Calu3 (cell line): ENCODE data around the gene AEN. TPM values are rescaled to one million over a fixed set of nuclear protein-coding genes. Genes with fewer than 3 reads are reported as not detected.

ENCODE experiments used
- BruUV-seq: library from RNA; stranded (reverse); fragments of 400-500 nt; replicated peaks from 2 replicates; lab custom pipeline; 2021; lab: Mats Ljungman, UMichigan
- CTCF ChIA-PET: fragments of 300-600 bp; sonication (Branson Sonifier 250); formaldehyde crosslinking; loops from one replicate; lab custom pipeline; 2022; ENCODE audit warnings: antibody characterized with exemption; lab: Charles Lee
- DNase-seq: peaks from one replicate; pipeline ENCODE4 v3.0.0; 2022
- H3K27ac Mint-ChIP-seq: one replicate; pipeline ENCODE4 v1.8.0; 2022; ENCODE audit warnings: mixed read lengths; ENCODE audit not compliant: unreplicated experiment
- H3K27me3 Mint-ChIP-seq: one replicate; pipeline ENCODE4 v1.8.0; 2022; ENCODE audit warnings: mixed read lengths; ENCODE audit not compliant: unreplicated experiment
- H3K36me3 Mint-ChIP-seq: one replicate; pipeline ENCODE4 v1.8.0; 2022; ENCODE audit warnings: mild to moderate bottlenecking, moderate library complexity, mixed read lengths; ENCODE audit not compliant: insufficient read depth, unreplicated experiment
- H3K4me1 Mint-ChIP-seq: one replicate; pipeline ENCODE4 v1.8.0; 2022; ENCODE audit warnings: mild to moderate bottlenecking, low read depth, mixed read lengths; ENCODE audit not compliant: unreplicated experiment
- H3K4me3 Mint-ChIP-seq: one replicate; pipeline ENCODE4 v1.8.0; 2022; ENCODE audit warnings: mild to moderate bottlenecking, low read depth, moderate library complexity, mixed read lengths; ENCODE audit not compliant: unreplicated experiment
- H3K9me3 Mint-ChIP-seq: one replicate; pipeline ENCODE4 v1.8.0; 2022; ENCODE audit warnings: low read depth, mixed read lengths; ENCODE audit not compliant: unreplicated experiment
- CTCF ChIP-seq: fragments of 200-600 bp; IDR thresholded peaks from one replicate; pipeline ENCODE4 v1.8.0; 2022; ENCODE audit warnings: antibody characterized with exemption; ENCODE audit not compliant: unreplicated experiment
- intact Hi-C: fragments of 100-400 bp; cut with micrococcal nuclease; formaldehyde crosslinking; loops from one replicate; pipeline ENCODE4 v1.10.0; 2022; ENCODE audit not compliant: unreplicated experiment
- total RNA-seq: library from RNA; stranded (reverse); gene quantifications from 2 replicates; pipeline ENCODE4 v1.2.3, GENCODE V29; 2022

The AEN gene
- total RNA-seq, 1 experiment from 2014 or later: 34.9 TPM

GRCh38 chr15:88606070-88606794 is 14.9 kb upstream of the AEN start:
- no peak overlapping the region for H3K4me3 Mint-ChIP-seq
- intact Hi-C loops: no loop called here
- peaks cover 4% of the 10 kb centered on the region for H3K36me3 Mint-ChIP-seq
- H3K27ac Mint-ChIP-seq: no peak overlapping the region
- H3K4me1 Mint-ChIP-seq: no peaks in the 10 kb centered on the region
- BruUV-seq: no TSS peak
- TF ChIP-seq CTCF: no peak
- no peaks in the 10 kb centered on the region for H3K9me3 Mint-ChIP-seq
- H3K27me3 Mint-ChIP-seq: peaks cover 91% of the 10 kb centered on the region
- CTCF ChIA-PET: no interaction called here
- DNase-seq: no peak

GRCh38 chr15:88607951-88608350 is 13.2 kb upstream of the AEN start:
- CTCF ChIA-PET: interaction anchor here (0.6 kb wide), 1 partner anchor 592 kb away, joined by 4 read pairs; no protein-coding TSS in a partner anchor
- Mint-ChIP-seq H3K27ac (no peak overlapping the region), H3K36me3 (peaks cover 4% of the 10 kb centered on the region), H3K9me3 (no peaks in the 10 kb centered on the region), H3K4me1 (peaks cover 2% of the 10 kb centered on the region), H3K4me3 (no peak overlapping the region), H3K27me3 (peaks cover 92% of the 10 kb centered on the region)
- no peak for TF ChIP-seq CTCF
- no TSS peak for BruUV-seq
- intact Hi-C loops: no loop called here
- DNase-seq: no peak

- intact Hi-C loops: no loop called here
- Mint-ChIP-seq H3K27me3 (peaks cover 84% of the 10 kb centered on the region), H3K9me3 (no peaks in the 10 kb centered on the region), H3K36me3 (peaks cover 4% of the 10 kb centered on the region), H3K27ac (no peak overlapping the region), H3K4me1 (peaks cover 10% of the 10 kb centered on the region), H3K4me3 (no peak overlapping the region)
- BruUV-seq: no TSS peak
- TF ChIP-seq CTCF: no peak
- no peak for DNase-seq
- CTCF ChIA-PET: interaction anchor here (1.0 kb wide), 1 partner anchor 135 kb away, joined by 3 read pairs; no protein-coding TSS in a partner anchor
These were observed 12.4 kb upstream of the AEN start for GRCh38 chr15:88608607-88609181.

GRCh38 chr15:88609344-88610090 is 11.6 kb upstream of the AEN start:
- peaks cover 17% of the 10 kb centered on the region for H3K4me1 Mint-ChIP-seq
- H3K27me3 Mint-ChIP-seq: peaks cover 76% of the 10 kb centered on the region
- no peak overlapping the region for H3K27ac Mint-ChIP-seq
- TF ChIP-seq CTCF: no peak
- DNase-seq: no peak
- BruUV-seq: no TSS peak
- CTCF ChIA-PET: interaction anchor here (1.0 kb wide), 1 partner anchor 136 kb away, joined by 3 read pairs; no protein-coding TSS in a partner anchor
- intact Hi-C loops: loop anchor here (5.0 kb wide), 1 partner anchor 62 kb away; the partner anchor contains the start of gene DET1
- no peak overlapping the region for H3K4me3 Mint-ChIP-seq
- H3K9me3 Mint-ChIP-seq: no peaks in the 10 kb centered on the region
- H3K36me3 Mint-ChIP-seq: peaks cover under 1% of the 10 kb centered on the region
